Measurements from ENCODE around the gene PAXX. TPM values are rescaled to one million over a fixed set of nuclear protein-coding genes. Genes with fewer than 3 reads are reported as not detected.
A peak's percentile ranks its signal among the peaks of the same experiment; 100 is the strongest.

PAXX gene
- total and polyA plus RNA-seq, 9 of the 15 experiments (the other 6 are each of a cell fraction or from before 2014, with no cell fraction given), result 1.2 to 175 (median 38.5) TPM

GRCh38 chr9:137023157-137023556 is 30.9 kb downstream of the PAXX start:
- Histone ChIP-seq H3K27ac (ENCODE audit: extremely low read depth, low read depth, low read length) (no peak overlapping the region), H3K4me1 (replicated peaks in 1 of 2; ENCODE audit: control insufficient read depth in 2 of 2, insufficient read depth in 2 of 2, low read length in 2 of 2) (peaks cover 8 to 89% of the 10 kb centered on the region in 2 experiments), H3K9me3 (replicated peaks; ENCODE audit: control insufficient read depth, insufficient read depth, low read depth, low read length) (no peaks in the 10 kb centered on the region), H3K27me3 (ENCODE audit: control insufficient read depth in 2 of 2, insufficient read depth in 2 of 2, low read length in 2 of 2) (no peaks in the 10 kb centered on the region), H3K9ac (ENCODE audit: insufficient read depth in 1 of 2, low read depth in 2 of 2, low read length in 2 of 2) (peak overlapping the region in 1 of 2 experiments; percentile 58; a peak in 1 of 4 replicates), H3K36me3 (ENCODE audit: control insufficient read depth, insufficient read depth, low read length) (no peaks in the 10 kb centered on the region), H2AFZ (ENCODE audit: low read depth, low read length) (no peak overlapping the region), H3K4me3 (no peak overlapping the region), H3K4me2 (ENCODE audit: insufficient read depth, low read length) (no peak overlapping the region), H3K9me1 (ENCODE audit: control insufficient read depth, insufficient read depth, low read length) (no peaks in the 10 kb centered on the region), H3K79me2 (ENCODE audit: control insufficient read depth, insufficient read depth, low read length) (peaks cover 3% of the 10 kb centered on the region; the same call in 1 of the 3 replicates), H4K20me1 (replicated peaks; ENCODE audit: control insufficient read depth, insufficient read depth, low read length) (0 out of 2 replicates have a peak, but pooled peaks cover 5% of the 10 kb centered on the region)
- TF ChIP-seq RBFOX2 (IDR thresholded peaks at IDR 0.05; ENCODE audit: low read depth, low read length) (no peak), NR2C2 (CRISPR knock-in tag; IDR thresholded peaks at IDR 0.05) (peak; percentile 88), NR2C2 (tag; IDR thresholded peaks at IDR 0.05) (peak; percentile 77; the same call in 1 of the 2 replicates), NFIC (IDR thresholded peaks at IDR 0.05) (peak; percentile 39; the same call in 1 of the 2 replicates), HNRNPH1 (optimal IDR thresholded peaks at IDR 0.05; ENCODE audit: low read depth, low read length) (no peak), DACH1 (IDR thresholded peaks at IDR 0.05; ENCODE audit: partially characterized antibody) (peak; percentile 86), NR2C1 (IDR thresholded peaks at IDR 0.05) (peak; percentile 95), NR2C1 (tag; IDR thresholded peaks at IDR 0.05) (peak; percentile 95)
- TF ChIP-seq, protein P1, sequence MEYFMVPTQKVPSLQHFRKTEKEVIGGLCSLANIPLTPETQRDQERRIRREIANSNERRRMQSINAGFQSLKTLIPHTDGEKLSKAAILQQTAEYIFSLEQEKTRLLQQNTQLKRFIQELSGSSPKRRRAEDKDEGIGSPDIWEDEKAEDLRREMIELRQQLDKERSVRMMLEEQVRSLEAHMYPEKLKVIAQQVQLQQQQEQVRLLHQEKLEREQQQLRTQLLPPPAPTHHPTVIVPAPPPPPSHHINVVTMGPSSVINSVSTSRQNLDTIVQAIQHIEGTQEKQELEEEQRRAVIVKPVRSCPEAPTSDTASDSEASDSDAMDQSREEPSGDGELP (CRISPR knock-in tag; IDR thresholded peaks at IDR 0.05; ENCODE audit: borderline replicate concordance), result peak; percentile 95
- in situ Hi-C loops (cut with MboI) (no loop called here), intact Hi-C loops (cut with micrococcal nuclease) (no loop called here)
- ATAC-seq, result no peak
- POLR2A ChIA-PET, result interaction anchor here (1.1 kb wide), 1 partner anchor 183 kb away, joined by 3 read pairs; no protein-coding TSS in a partner anchor
- WGBS (ENCODE audit: insufficient coverage, low coverage, missing lambda C conversion rate), result 55% methylated on average over 7 of the region's 7 CpGs
- FAIRE-seq, result no peak
- no peak for DNase-seq (ENCODE audit: extremely low read depth in 1 of 4, low spot score in 3 of 4)
- no TSS peak for BruUV-seq (replicated peaks)
- CTCF ChIA-PET (ENCODE audit: low intra/inter-chr PET ratio), result no interaction called here

Measured in K562 (cell line).